ENCODE data around the gene ZSCAN10. TPM values are rescaled to one million over a fixed set of nuclear protein-coding genes. Genes with fewer than 3 reads are reported as not detected.

ZSCAN10 gene
- total RNA-seq, 1 donor from 2014 or later, result 0.74 TPM

- peaks cover 16% of the 10 kb centered on the region for H3K4me1 Mint-ChIP-seq (ENCODE audit: low read depth, unreplicated experiment)
- H3K9me3 Mint-ChIP-seq (ENCODE audit: unreplicated experiment), result peaks cover 7% of the 10 kb centered on the region
- peak overlapping the region; percentile 40 for H3K4me3 Mint-ChIP-seq (ENCODE audit: unreplicated experiment)
- DNase-seq, result no peak
- H3K36me3 Mint-ChIP-seq (ENCODE audit: unreplicated experiment), result no peaks in the 10 kb centered on the region
- TF ChIP-seq CTCF (IDR thresholded peaks at IDR 0.05; ENCODE audit: partially characterized antibody, unreplicated experiment), result no peak
- H3K27ac Mint-ChIP-seq (ENCODE audit: unreplicated experiment), result no peak overlapping the region
- peaks cover 2% of the 10 kb centered on the region for H3K27me3 Mint-ChIP-seq (ENCODE audit: unreplicated experiment)
Observed at GRCh38 chr16:3088925-3089716, 10.0 kb downstream of the ZSCAN10 start.

GRCh38 chr16:3088450-3088849 lies 10.6 kb downstream of the ZSCAN10 start:
- no peak for TF ChIP-seq CTCF (IDR thresholded peaks at IDR 0.05; ENCODE audit: partially characterized antibody, unreplicated experiment)
- H3K9me3 Mint-ChIP-seq (ENCODE audit: unreplicated experiment), result peaks cover 7% of the 10 kb centered on the region
- DNase-seq, result no peak
- no peak overlapping the region for H3K27ac Mint-ChIP-seq (ENCODE audit: unreplicated experiment)
- H3K4me1 Mint-ChIP-seq (ENCODE audit: low read depth, unreplicated experiment), result peaks cover 16% of the 10 kb centered on the region
- no peaks in the 10 kb centered on the region for H3K36me3 Mint-ChIP-seq (ENCODE audit: unreplicated experiment)
- peaks cover 2% of the 10 kb centered on the region for H3K27me3 Mint-ChIP-seq (ENCODE audit: unreplicated experiment)
- peak overlapping the region; percentile 40 for H3K4me3 Mint-ChIP-seq (ENCODE audit: unreplicated experiment)

GRCh38 chr16:3087243-3088235 lies 11.6 kb downstream of the ZSCAN10 start:
- no peak overlapping the region for H3K4me3 Mint-ChIP-seq (ENCODE audit: unreplicated experiment)
- TF ChIP-seq CTCF (IDR thresholded peaks at IDR 0.05; ENCODE audit: partially characterized antibody, unreplicated experiment), result no peak
- peaks cover 3% of the 10 kb centered on the region for H3K27me3 Mint-ChIP-seq (ENCODE audit: unreplicated experiment)
- H3K27ac Mint-ChIP-seq (ENCODE audit: unreplicated experiment), result no peak overlapping the region
- no peak for DNase-seq
- peaks cover 7% of the 10 kb centered on the region for H3K9me3 Mint-ChIP-seq (ENCODE audit: unreplicated experiment)
- no peaks in the 10 kb centered on the region for H3K36me3 Mint-ChIP-seq (ENCODE audit: unreplicated experiment)
- H3K4me1 Mint-ChIP-seq (ENCODE audit: low read depth, unreplicated experiment), result peaks cover 13% of the 10 kb centered on the region

- no peak for TF ChIP-seq CTCF (IDR thresholded peaks at IDR 0.05; ENCODE audit: partially characterized antibody, unreplicated experiment)
- peaks cover 8% of the 10 kb centered on the region for H3K4me1 Mint-ChIP-seq (ENCODE audit: low read depth, unreplicated experiment)
- no peak overlapping the region for H3K27ac Mint-ChIP-seq (ENCODE audit: unreplicated experiment)
- no peaks in the 10 kb centered on the region for H3K36me3 Mint-ChIP-seq (ENCODE audit: unreplicated experiment)
- peaks cover 4% of the 10 kb centered on the region for H3K27me3 Mint-ChIP-seq (ENCODE audit: unreplicated experiment)
- H3K4me3 Mint-ChIP-seq (ENCODE audit: unreplicated experiment), result no peak overlapping the region
- DNase-seq, result no peak
- peaks cover 9% of the 10 kb centered on the region for H3K9me3 Mint-ChIP-seq (ENCODE audit: unreplicated experiment)
Observed at GRCh38 chr16:3086596-3087242, 12.4 kb downstream of the ZSCAN10 start.
